Mesendoderm (in vitro differentiated cells): Measurements from ENCODE around the gene CNIH3.

Experiments used
- DNase-seq: peaks from one replicate; pipeline ENCODE4 v3.0.0; 2013
- H2AK5ac ChIP-seq: 2 replicates; pipeline ENCODE4 v1.6.1; 2013; ENCODE audit warnings: low read length, inconsistent platforms
- H2BK120ac ChIP-seq: 2 replicates; pipeline ENCODE4 v1.6.1; 2013; ENCODE audit warnings: low read depth, mild to moderate bottlenecking, low read length, moderate library complexity, mixed read lengths
- H2BK15ac ChIP-seq: replicated peaks from 2 replicates; pipeline ENCODE4 v1.6.1; 2013; ENCODE audit warnings: low read depth, mild to moderate bottlenecking, moderate library complexity
- H2BK5ac ChIP-seq: 2 replicates; pipeline ENCODE4 v1.6.1; 2013; ENCODE audit warnings: low read length, inconsistent platforms
- H3K18ac ChIP-seq: 2 replicates; pipeline ENCODE4 v1.6.1; 2013; ENCODE audit warnings: mild to moderate bottlenecking, low read length, mixed read lengths
- H3K23ac ChIP-seq: one replicate; pipeline ENCODE4 v1.6.1; 2013; ENCODE audit warnings: low read length
- H3K27ac ChIP-seq: 2 replicates; pipeline ENCODE4 v1.5.1; 2013; ENCODE audit warnings: low read depth, mild to moderate bottlenecking, inconsistent platforms, low read length, moderate library complexity
- H3K27me3 ChIP-seq: 2 replicates; pipeline ENCODE4 v1.6.1; 2013; ENCODE audit warnings: low read length, control low read depth, mild to moderate bottlenecking, inconsistent platforms; ENCODE audit not compliant: insufficient read depth, poor library complexity
- H3K36me3 ChIP-seq: 2 replicates; pipeline ENCODE4 v1.6.1; 2013; ENCODE audit warnings: low read length, inconsistent platforms; ENCODE audit not compliant: control insufficient read depth, insufficient read depth
- H3K4ac ChIP-seq: one replicate; pipeline ENCODE4 v1.6.1; 2013; ENCODE audit warnings: low read depth, mild to moderate bottlenecking, low read length, moderate library complexity
- H3K4me1 ChIP-seq: 2 replicates; pipeline ENCODE4 v1.6.1; 2013; ENCODE audit warnings: low read depth, low read length, inconsistent platforms; ENCODE audit not compliant: control insufficient read depth
- H3K4me2 ChIP-seq: 2 replicates; pipeline ENCODE4 v1.6.1; 2013; ENCODE audit warnings: low read length
- H3K4me3 ChIP-seq: 2 replicates; pipeline ENCODE4 v1.5.1; 2013; ENCODE audit warnings: mild to moderate bottlenecking, low read length
- H3K56ac ChIP-seq: one replicate; pipeline ENCODE4 v1.6.1; 2013; ENCODE audit warnings: low read length
- H3K79me1 ChIP-seq: 2 replicates; pipeline ENCODE4 v1.6.1; 2013; ENCODE audit warnings: low read length, inconsistent platforms
- H3K79me2 ChIP-seq: 2 replicates; pipeline ENCODE4 v1.6.1; 2013; ENCODE audit warnings: mild to moderate bottlenecking, low read length; ENCODE audit not compliant: control insufficient read depth, insufficient read depth
- H3K9ac ChIP-seq: 2 replicates; pipeline ENCODE4 v1.6.1; 2013; ENCODE audit warnings: low read length, inconsistent platforms
- H4K5ac ChIP-seq: one replicate; pipeline ENCODE4 v1.6.1; 2013; ENCODE audit warnings: low read length
- H4K8ac ChIP-seq: one replicate; pipeline ENCODE4 v1.6.1; 2013; ENCODE audit warnings: low read depth, mild to moderate bottlenecking, control low read depth, low read length, moderate library complexity
- WGBS: extraction: QIAGEN DNeasy Blood & Tissue Kit; methylation state at CpG from one replicate; pipeline ENCODE4 v1.1.7; 2013; ENCODE audit warnings: low lambda C conversion rate, missing lambda C conversion rate; ENCODE audit not compliant: insufficient coverage; ENCODE audit errors: extremely low coverage; 5-methylcytosine and 5-hydroxymethylcytosine counted together

The CNIH3 gene

GRCh38 chr1:224759135-224759534, 143.0 kb downstream of the CNIH3 start:
- no peak overlapping the region for H3K27ac ChIP-seq
- DNase-seq = no peak
- no peak overlapping the region for H3K4me3 ChIP-seq
- H3K4me2 ChIP-seq = no peak overlapping the region
- no peak overlapping the region for H3K56ac ChIP-seq
- H3K79me2 ChIP-seq = no peaks in the 10 kb centered on the region
- no peak overlapping the region for H3K9ac ChIP-seq
- H3K27me3 ChIP-seq = no peaks in the 10 kb centered on the region
- H4K5ac ChIP-seq = no peak overlapping the region
- no peak overlapping the region for H2BK15ac ChIP-seq
- no peak overlapping the region for H4K8ac ChIP-seq
- H2AK5ac ChIP-seq = no peak overlapping the region
- no peak overlapping the region for H3K4ac ChIP-seq
- no CpG with 5 or more reads among the region's 1 CpG for WGBS
- H3K36me3 ChIP-seq = no peaks in the 10 kb centered on the region
- H3K23ac ChIP-seq = no peak overlapping the region
- H2BK120ac ChIP-seq = no peak overlapping the region
- no peaks in the 10 kb centered on the region for H3K4me1 ChIP-seq
- H3K18ac ChIP-seq = no peak overlapping the region
- no peak overlapping the region for H2BK5ac ChIP-seq
- no peaks in the 10 kb centered on the region for H3K79me1 ChIP-seq

- no peak for DNase-seq
- H3K27me3 ChIP-seq = no peaks in the 10 kb centered on the region
Measured at GRCh38 chr1:224759681-224760091, 143.6 kb downstream of the CNIH3 start.

GRCh38 chr1:224760163-224760562, 144.0 kb downstream of the CNIH3 start:
- no peak overlapping the region for H2BK15ac ChIP-seq
- no peak overlapping the region for H2AK5ac ChIP-seq
- no peaks in the 10 kb centered on the region for H3K79me2 ChIP-seq
- DNase-seq = no peak
- H3K27me3 ChIP-seq = no peaks in the 10 kb centered on the region
- no peak overlapping the region for H3K4me3 ChIP-seq
- no peak overlapping the region for H3K4me2 ChIP-seq
- no CpG with 5 or more reads among the region's 2 CpGs for WGBS
- H3K56ac ChIP-seq = no peak overlapping the region
- no peaks in the 10 kb centered on the region for H3K36me3 ChIP-seq
- no peak overlapping the region for H2BK120ac ChIP-seq
- no peak overlapping the region for H3K4ac ChIP-seq
- no peak overlapping the region for H3K27ac ChIP-seq
- no peak overlapping the region for H4K8ac ChIP-seq
- no peaks in the 10 kb centered on the region for H3K4me1 ChIP-seq
- no peak overlapping the region for H3K23ac ChIP-seq
- no peak overlapping the region for H3K9ac ChIP-seq
- H4K5ac ChIP-seq = no peak overlapping the region
- H3K79me1 ChIP-seq = no peaks in the 10 kb centered on the region
- no peak overlapping the region for H2BK5ac ChIP-seq
- no peak overlapping the region for H3K18ac ChIP-seq

More at GRCh38 chr1:224759681-224760091, 143.6 kb downstream of the CNIH3 start:
- H3K4me2 ChIP-seq = no peak overlapping the region
- no peak overlapping the region for H3K4me3 ChIP-seq
- H3K4ac ChIP-seq = no peak overlapping the region
- H3K4me1 ChIP-seq = no peaks in the 10 kb centered on the region
- no peaks in the 10 kb centered on the region for H3K36me3 ChIP-seq
- no peak overlapping the region for H2BK5ac ChIP-seq
- no peak overlapping the region for H3K18ac ChIP-seq
- H3K79me1 ChIP-seq = no peaks in the 10 kb centered on the region
- no peak overlapping the region for H4K8ac ChIP-seq
- H4K5ac ChIP-seq = no peak overlapping the region
- no peak overlapping the region for H3K23ac ChIP-seq
- H3K56ac ChIP-seq = no peak overlapping the region
- no peak overlapping the region for H3K27ac ChIP-seq
- no peak overlapping the region for H2BK15ac ChIP-seq
- no peak overlapping the region for H3K9ac ChIP-seq
- no peak overlapping the region for H2BK120ac ChIP-seq
- no peaks in the 10 kb centered on the region for H3K79me2 ChIP-seq
- H2AK5ac ChIP-seq = no peak overlapping the region

GRCh38 chr1:224761245-224761644, 145.1 kb downstream of the CNIH3 start:
- Histone ChIP-seq H3K23ac (no peak overlapping the region), H2BK5ac (no peak overlapping the region), H3K27me3 (no peaks in the 10 kb centered on the region), H4K8ac (no peak overlapping the region), H3K9ac (no peak overlapping the region), H3K79me2 (no peaks in the 10 kb centered on the region), H3K4me2 (no peak overlapping the region), H2BK120ac (no peak overlapping the region), H2BK15ac (no peak overlapping the region), H3K4me1 (no peaks in the 10 kb centered on the region), H3K4ac (no peak overlapping the region), H3K27ac (no peak overlapping the region), H3K79me1 (no peaks in the 10 kb centered on the region), H3K4me3 (no peak overlapping the region), H3K36me3 (no peaks in the 10 kb centered on the region), H2AK5ac (no peak overlapping the region), H4K5ac (no peak overlapping the region), H3K56ac (no peak overlapping the region), H3K18ac (no peak overlapping the region)
- no peak for DNase-seq
- WGBS = no CpG with 5 or more reads among the region's 1 CpG

- Histone ChIP-seq H3K4me2 (no peak overlapping the region), H2BK15ac (no peak overlapping the region), H3K36me3 (no peaks in the 10 kb centered on the region), H3K18ac (no peak overlapping the region), H2BK5ac (no peak overlapping the region), H3K56ac (no peak overlapping the region), H4K5ac (no peak overlapping the region), H3K79me2 (no peaks in the 10 kb centered on the region), H4K8ac (no peak overlapping the region), H3K79me1 (no peaks in the 10 kb centered on the region), H3K4ac (no peak overlapping the region), H3K9ac (no peak overlapping the region), H2BK120ac (no peak overlapping the region), H3K27me3 (no peaks in the 10 kb centered on the region), H3K27ac (no peak overlapping the region), H2AK5ac (no peak overlapping the region), H3K4me1 (no peaks in the 10 kb centered on the region), H3K4me3 (no peak overlapping the region), H3K23ac (no peak overlapping the region)
- 100% methylated on average over 1 of the region's 2 CpGs for WGBS
- no peak for DNase-seq
Measured at GRCh38 chr1:224762046-224762445, 145.9 kb downstream of the CNIH3 start.

GRCh38 chr1:224762701-224763100, 146.6 kb downstream of the CNIH3 start:
- Histone ChIP-seq H3K23ac (no peak overlapping the region), H3K9ac (no peak overlapping the region), H3K4me1 (no peaks in the 10 kb centered on the region), H4K5ac (no peak overlapping the region), H2BK5ac (no peak overlapping the region), H3K27ac (no peak overlapping the region), H2BK15ac (no peak overlapping the region), H3K79me2 (no peaks in the 10 kb centered on the region), H4K8ac (no peak overlapping the region), H2BK120ac (no peak overlapping the region), H3K18ac (no peak overlapping the region), H2AK5ac (no peak overlapping the region), H3K4me3 (no peak overlapping the region), H3K27me3 (no peaks in the 10 kb centered on the region), H3K4me2 (no peak overlapping the region), H3K36me3 (no peaks in the 10 kb centered on the region), H3K79me1 (no peaks in the 10 kb centered on the region), H3K56ac (no peak overlapping the region), H3K4ac (no peak overlapping the region)
- no CpG with 5 or more reads among the region's 3 CpGs for WGBS
- DNase-seq = no peak
